Liver (tissue), 9 donors: ENCODE results near the gene AKAP13. TPM values are rescaled to one million over a fixed set of nuclear protein-coding genes. Genes with fewer than 3 reads are reported as not detected.
"Not testable (repeated sequence)": the region's sequence is repeated elsewhere in the genome, so short reads cannot be mapped to it uniquely, and the experiment has no call there.

Experiments used
- DNase-seq: peaks from one replicate; pipeline ENCODE4 v3.0.0-alpha.2; 2017; ENCODE audit warnings: low spot score
- H3K27ac ChIP-seq, 2 donors: one replicate each; pipeline ENCODE4 v1.7.0; 2013; ENCODE audit warnings: inconsistent platforms in 2 of 2, low read length in 2 of 2, control low read depth in 1 of 2, low read depth in 1 of 2, mild to moderate bottlenecking in 1 of 2
- H3K27me3 ChIP-seq, 4 donors: one replicate each; pipeline versions ENCODE4 v1.6.1 to v1.7.0; 2013; ENCODE audit warnings: low read length in 3 of 4, inconsistent platforms in 1 of 4, mild to moderate bottlenecking in 1 of 4, moderate library complexity in 1 of 4; ENCODE audit not compliant: control insufficient read depth in 4 of 4, insufficient read depth in 4 of 4
- H3K36me3 ChIP-seq, 4 donors: one replicate each; pipeline versions ENCODE4 v1.6.1 to v1.7.0; 2013; ENCODE audit warnings: low read length in 3 of 4, mild to moderate bottlenecking in 3 of 4, low read depth in 1 of 4, moderate library complexity in 1 of 4; ENCODE audit not compliant: control insufficient read depth in 4 of 4, insufficient read depth in 3 of 4
- H3K4me1 ChIP-seq, 4 donors: one replicate each; pipeline versions ENCODE4 v1.6.1 to v1.7.0; 2013; ENCODE audit warnings: low read length in 3 of 4, mild to moderate bottlenecking in 3 of 4, moderate library complexity in 1 of 4; ENCODE audit not compliant: control insufficient read depth in 4 of 4, insufficient read depth in 4 of 4
- H3K4me3 ChIP-seq, 3 donors: one replicate each; pipeline versions ENCODE4 v1.6.1 to v1.7.0; 2013; ENCODE audit warnings: low read length in 3 of 3, control low read depth in 1 of 3, low read depth in 1 of 3, mild to moderate bottlenecking in 1 of 3
- H3K9ac ChIP-seq, 2 donors: one replicate each; pipeline ENCODE4 v1.7.0; 2013; ENCODE audit warnings: low read length in 2 of 2, mild to moderate bottlenecking in 2 of 2, moderate library complexity in 2 of 2, control low read depth in 1 of 2, low read depth in 1 of 2
- H3K9me3 ChIP-seq, 4 donors: one replicate each; pipeline versions ENCODE4 v1.6.1 to v1.7.0; 2013; ENCODE audit warnings: low read length in 3 of 4; ENCODE audit not compliant: control insufficient read depth in 4 of 4
- ATF3 ChIP-seq: IDR thresholded peaks from 2 replicates; pipeline ENCODE4 v1.6.1; 2016; ENCODE audit warnings: antibody characterized with exemption
- EGR1 ChIP-seq, 2 donors: IDR thresholded peaks; 2 replicates each; pipeline ENCODE4 v1.6.1; 2016 to 2018; ENCODE audit warnings: antibody characterized with exemption in 2 of 2, low read depth in 2 of 2
- FOXA1 ChIP-seq: IDR thresholded peaks from 2 replicates; pipeline ENCODE4 v1.6.1; 2016; ENCODE audit warnings: antibody characterized with exemption
- FOXA2 ChIP-seq: IDR thresholded peaks from 2 replicates; pipeline ENCODE4 v1.6.1; 2016; ENCODE audit warnings: antibody characterized with exemption
- GABPA ChIP-seq, 2 donors: IDR thresholded peaks in 1 of 2; conservative IDR thresholded peaks in 1 of 2; 2 replicates each; pipeline ENCODE4 v1.6.1; 2016; ENCODE audit warnings: antibody characterized with exemption in 2 of 2, mild to moderate bottlenecking in 1 of 2, moderate library complexity in 1 of 2
- HNF4A ChIP-seq, 2 donors: conservative IDR thresholded peaks; 2 replicates each; pipeline ENCODE4 v1.6.1; 2016; ENCODE audit warnings: antibody characterized with exemption in 2 of 2, mild to moderate bottlenecking in 2 of 2
- HNF4G ChIP-seq: IDR thresholded peaks from 2 replicates; pipeline ENCODE4 v1.6.1; 2016; ENCODE audit warnings: antibody characterized with exemption
- JUND ChIP-seq, 2 donors: IDR thresholded peaks; 2 replicates each; pipeline ENCODE4 v1.6.1; 2016; ENCODE audit warnings: antibody characterized with exemption in 2 of 2
- NR2F2 ChIP-seq: IDR thresholded peaks from 2 replicates; pipeline ENCODE4 v1.6.1; 2016; ENCODE audit warnings: antibody characterized with exemption
- RAD21 ChIP-seq, 2 donors: IDR thresholded peaks; 2 replicates each; pipeline ENCODE4 v1.6.1; 2016; ENCODE audit warnings: antibody characterized with exemption in 2 of 2, mild to moderate bottlenecking in 2 of 2
- RXRA ChIP-seq, 2 donors: IDR thresholded peaks; 2 replicates each; pipeline ENCODE4 v1.6.1; 2017 to 2018; ENCODE audit warnings: antibody characterized with exemption in 2 of 2, mild to moderate bottlenecking in 1 of 2
- SP1 ChIP-seq: IDR thresholded peaks from 2 replicates; pipeline ENCODE4 v1.6.1; 2018; ENCODE audit warnings: antibody characterized with exemption, mild to moderate bottlenecking
- TAF1 ChIP-seq: conservative IDR thresholded peaks from 2 replicates; pipeline ENCODE4 v1.6.1; 2016; ENCODE audit warnings: antibody characterized with exemption, mild to moderate bottlenecking
- YY1 ChIP-seq: IDR thresholded peaks from 2 replicates; pipeline ENCODE4 v1.6.1; 2016; ENCODE audit warnings: antibody characterized with exemption, mild to moderate bottlenecking
- ZBTB33 ChIP-seq: IDR thresholded peaks from 2 replicates; pipeline ENCODE4 v1.6.1; 2016; ENCODE audit warnings: antibody characterized with exemption
- WGBS: extraction: QIAGEN DNeasy Blood & Tissue Kit; methylation state at CpG from one replicate; pipeline ENCODE4 v1.1.7; 2013; 5-methylcytosine and 5-hydroxymethylcytosine counted together
- polyA plus RNA-seq, 2 donors: library from polyadenylated mRNA; stranded (reverse) in 1 of 2; unstranded in 1 of 2; fragments of 200-250 nt in 1 of 2; fragments of >200 nt in 1 of 2; fragmentation: Nextera tagmentation in 1 of 2; extraction: Ambion mirVana in 1 of 2; gene quantifications; one replicate each; pipeline versions ENCODE4 v1.2.1 to v1.2.3, GENCODE V29; 2013 to 2015
- total RNA-seq, 2 donors: library from RNA; depleted of rRNA; stranded (reverse); fragments of >200 nt; gene quantifications; one replicate each; pipeline ENCODE4 v1.2.3, GENCODE V29; 2014
- TF ChIP-seq, protein P1 (sequence below): IDR thresholded peaks from 2 replicates; pipeline ENCODE4 v1.6.1; 2016; ENCODE audit warnings: antibody characterized with exemption, mild to moderate bottlenecking
- TF ChIP-seq, protein P2 (sequence below): IDR thresholded peaks from 2 replicates; pipeline ENCODE4 v1.6.1; 2016; ENCODE audit warnings: antibody characterized with exemption
- TF ChIP-seq, protein P3 (sequence below): fragments of 150-350 bp; IDR thresholded peaks from 2 replicates; pipeline ENCODE4 v1.5.1; 2017; ENCODE audit warnings: improper control_type of control experiment, low read depth, low read length; ENCODE audit not compliant: missing input control
- donor health status: healthy.
- donor health status: healthy.
- donor health status: healthy.
- donor health status: healthy.
- donor health status: healthy.

The AKAP13 gene
- total and polyA plus RNA-seq, 4 donors: 18.6 to 92.3 (median 37.4) TPM

DNA sequence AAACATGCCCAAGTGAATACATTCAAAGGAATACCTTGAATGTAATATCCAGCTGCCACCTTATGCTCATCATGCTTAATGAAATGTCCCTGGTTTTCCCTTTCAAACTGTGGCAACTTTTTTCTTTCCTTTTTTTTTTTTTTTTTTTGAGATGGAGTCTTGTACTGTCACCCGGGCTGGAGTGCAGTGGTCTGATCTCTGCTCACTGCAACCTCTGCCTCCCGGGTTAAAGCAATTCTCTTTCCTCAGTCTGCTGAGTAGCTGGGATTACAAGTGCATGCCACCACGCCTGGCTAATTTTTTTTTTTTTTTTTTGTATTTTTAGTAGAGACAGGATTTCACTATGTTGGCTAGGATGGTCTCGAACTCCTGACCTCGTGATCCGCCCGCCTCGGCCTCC, 28.9 kb upstream of the AKAP13 start:
- WGBS: 94% methylated on average over 8 of the region's 8 CpGs
- not testable (repeated sequence) for H3K27ac ChIP-seq, H3K27me3 ChIP-seq

GRCh38 chr15:85351965-85352364, 28.4 kb upstream of the AKAP13 start:
- Histone ChIP-seq H3K27me3 (no peaks in the 10 kb centered on the region), H3K9ac (no peak overlapping the region), H3K36me3 (no peaks in the 10 kb centered on the region), H3K4me1 (peaks cover 2 to 22% (median 13%) of the 10 kb centered on the region in 4 donors), H3K9me3 (no peaks in the 10 kb centered on the region), H3K4me3 (no peak overlapping the region), H3K27ac (no peak overlapping the region)
- no peak for DNase-seq
- WGBS: 98% methylated on average over 4 of the region's 4 CpGs
- TF ChIP-seq EGR1 (IDR thresholded peaks at IDR 0.05; ENCODE audit: low read depth in 2 of 2): no peak
- no peak for TF ChIP-seq RAD21 (IDR thresholded peaks at IDR 0.05)
- TF ChIP-seq GABPA (IDR thresholded peaks at IDR 0.05 in 1 of 2, conservative IDR thresholded peaks at IDR 0.05 in 1 of 2): no peak
- no peak for TF ChIP-seq SP1
- no peak for TF ChIP-seq HNF4G
- TF ChIP-seq FOXA1: no peak
- no peak for TF ChIP-seq ZBTB33
- TF ChIP-seq, protein P1, sequence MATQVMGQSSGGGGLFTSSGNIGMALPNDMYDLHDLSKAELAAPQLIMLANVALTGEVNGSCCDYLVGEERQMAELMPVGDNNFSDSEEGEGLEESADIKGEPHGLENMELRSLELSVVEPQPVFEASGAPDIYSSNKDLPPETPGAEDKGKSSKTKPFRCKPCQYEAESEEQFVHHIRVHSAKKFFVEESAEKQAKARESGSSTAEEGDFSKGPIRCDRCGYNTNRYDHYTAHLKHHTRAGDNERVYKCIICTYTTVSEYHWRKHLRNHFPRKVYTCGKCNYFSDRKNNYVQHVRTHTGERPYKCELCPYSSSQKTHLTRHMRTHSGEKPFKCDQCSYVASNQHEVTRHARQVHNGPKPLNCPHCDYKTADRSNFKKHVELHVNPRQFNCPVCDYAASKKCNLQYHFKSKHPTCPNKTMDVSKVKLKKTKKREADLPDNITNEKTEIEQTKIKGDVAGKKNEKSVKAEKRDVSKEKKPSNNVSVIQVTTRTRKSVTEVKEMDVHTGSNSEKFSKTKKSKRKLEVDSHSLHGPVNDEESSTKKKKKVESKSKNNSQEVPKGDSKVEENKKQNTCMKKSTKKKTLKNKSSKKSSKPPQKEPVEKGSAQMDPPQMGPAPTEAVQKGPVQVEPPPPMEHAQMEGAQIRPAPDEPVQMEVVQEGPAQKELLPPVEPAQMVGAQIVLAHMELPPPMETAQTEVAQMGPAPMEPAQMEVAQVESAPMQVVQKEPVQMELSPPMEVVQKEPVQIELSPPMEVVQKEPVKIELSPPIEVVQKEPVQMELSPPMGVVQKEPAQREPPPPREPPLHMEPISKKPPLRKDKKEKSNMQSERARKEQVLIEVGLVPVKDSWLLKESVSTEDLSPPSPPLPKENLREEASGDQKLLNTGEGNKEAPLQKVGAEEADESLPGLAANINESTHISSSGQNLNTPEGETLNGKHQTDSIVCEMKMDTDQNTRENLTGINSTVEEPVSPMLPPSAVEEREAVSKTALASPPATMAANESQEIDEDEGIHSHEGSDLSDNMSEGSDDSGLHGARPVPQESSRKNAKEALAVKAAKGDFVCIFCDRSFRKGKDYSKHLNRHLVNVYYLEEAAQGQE: no peak
- TF ChIP-seq, protein P2, sequence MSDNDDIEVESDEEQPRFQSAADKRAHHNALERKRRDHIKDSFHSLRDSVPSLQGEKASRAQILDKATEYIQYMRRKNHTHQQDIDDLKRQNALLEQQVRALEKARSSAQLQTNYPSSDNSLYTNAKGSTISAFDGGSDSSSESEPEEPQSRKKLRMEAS: no peak
- no peak for TF ChIP-seq YY1
- no peak for TF ChIP-seq TAF1
- no peak for TF ChIP-seq HNF4A (conservative IDR thresholded peaks at IDR 0.05)
- TF ChIP-seq ATF3: no peak
- TF ChIP-seq JUND (IDR thresholded peaks at IDR 0.05): no peak
- TF ChIP-seq RXRA (IDR thresholded peaks at IDR 0.05): no peak
- TF ChIP-seq NR2F2: no peak
- TF ChIP-seq, protein P3, sequence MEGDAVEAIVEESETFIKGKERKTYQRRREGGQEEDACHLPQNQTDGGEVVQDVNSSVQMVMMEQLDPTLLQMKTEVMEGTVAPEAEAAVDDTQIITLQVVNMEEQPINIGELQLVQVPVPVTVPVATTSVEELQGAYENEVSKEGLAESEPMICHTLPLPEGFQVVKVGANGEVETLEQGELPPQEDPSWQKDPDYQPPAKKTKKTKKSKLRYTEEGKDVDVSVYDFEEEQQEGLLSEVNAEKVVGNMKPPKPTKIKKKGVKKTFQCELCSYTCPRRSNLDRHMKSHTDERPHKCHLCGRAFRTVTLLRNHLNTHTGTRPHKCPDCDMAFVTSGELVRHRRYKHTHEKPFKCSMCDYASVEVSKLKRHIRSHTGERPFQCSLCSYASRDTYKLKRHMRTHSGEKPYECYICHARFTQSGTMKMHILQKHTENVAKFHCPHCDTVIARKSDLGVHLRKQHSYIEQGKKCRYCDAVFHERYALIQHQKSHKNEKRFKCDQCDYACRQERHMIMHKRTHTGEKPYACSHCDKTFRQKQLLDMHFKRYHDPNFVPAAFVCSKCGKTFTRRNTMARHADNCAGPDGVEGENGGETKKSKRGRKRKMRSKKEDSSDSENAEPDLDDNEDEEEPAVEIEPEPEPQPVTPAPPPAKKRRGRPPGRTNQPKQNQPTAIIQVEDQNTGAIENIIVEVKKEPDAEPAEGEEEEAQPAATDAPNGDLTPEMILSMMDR: no peak
- no peak for TF ChIP-seq FOXA2

More for the DNA sequence above, 28.9 kb upstream of the AKAP13 start:
- not testable (repeated sequence) for H3K9me3 ChIP-seq, H3K36me3 ChIP-seq, H3K4me3 ChIP-seq, H3K9ac ChIP-seq, DNase-seq
- H3K4me1 ChIP-seq: peaks cover 2 to 26% (median 16%) of the 10 kb centered on the region in 4 donors
